ENCODE results near the gene KNDC1. TPM values are rescaled to one million over a fixed set of nuclear protein-coding genes. Genes with fewer than 3 reads are reported as not detected.

The KNDC1 gene
- total RNA-seq, 2 experiments from 2014 or later, result 0.32 TPM; not detected in 1

- Mint-ChIP-seq H3K4me3 (no peak overlapping the region), H3K27me3 (no peaks in the 10 kb centered on the region), H3K4me1 (peaks cover 9% of the 10 kb centered on the region), H3K36me3 (peaks cover 4% of the 10 kb centered on the region), H3K27ac (no peak overlapping the region), H3K9me3 (ENCODE audit: low read depth) (no peaks in the 10 kb centered on the region)
- ATAC-seq (no peak), DNase-seq (no peak)
- CTCF ChIA-PET, result interaction anchor here (1.5 kb wide), 1 partner anchor 10 kb away, joined by 4 read pairs; no protein-coding TSS in a partner anchor
Measured at GRCh38 chr10:133272301-133272963, 112.4 kb downstream of the KNDC1 start.

DNA sequence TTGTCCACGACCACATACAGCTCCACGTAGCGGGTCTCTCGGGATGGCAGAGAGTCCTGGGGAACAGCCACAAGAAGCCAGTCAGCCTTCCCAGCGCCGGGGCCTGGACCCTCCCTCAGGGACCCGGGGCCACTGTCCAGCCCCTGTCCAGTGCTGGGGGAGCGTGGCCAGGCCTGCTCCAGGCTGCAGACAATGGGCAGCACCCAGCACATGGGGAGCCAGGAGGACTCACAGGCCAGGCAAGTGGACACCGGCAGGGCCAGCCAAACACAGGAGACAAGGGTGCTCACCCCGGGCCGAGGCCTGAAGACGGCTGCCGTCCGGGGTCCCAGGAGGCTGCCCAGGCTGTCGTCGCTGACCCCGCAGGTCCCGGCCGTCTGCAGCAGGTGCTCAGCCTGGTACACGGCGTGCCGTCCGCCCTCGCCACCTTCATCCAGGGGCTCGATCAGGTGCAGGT lies 113.0 kb downstream of the KNDC1 start:
- no peak overlapping the region for H3K27ac Mint-ChIP-seq
- peaks cover 14% of the 10 kb centered on the region for H3K4me1 Mint-ChIP-seq
- peaks cover 4% of the 10 kb centered on the region for H3K36me3 Mint-ChIP-seq
- no peaks in the 10 kb centered on the region for H3K27me3 Mint-ChIP-seq
- CTCF ChIA-PET, result interaction anchor here (1.5 kb wide), 1 partner anchor 11 kb away, joined by 4 read pairs; no protein-coding TSS in a partner anchor
- H3K9me3 Mint-ChIP-seq (ENCODE audit: low read depth), result no peaks in the 10 kb centered on the region
- no peak for ATAC-seq
- no peak for DNase-seq
- H3K4me3 Mint-ChIP-seq, result no peak overlapping the region

DNA sequence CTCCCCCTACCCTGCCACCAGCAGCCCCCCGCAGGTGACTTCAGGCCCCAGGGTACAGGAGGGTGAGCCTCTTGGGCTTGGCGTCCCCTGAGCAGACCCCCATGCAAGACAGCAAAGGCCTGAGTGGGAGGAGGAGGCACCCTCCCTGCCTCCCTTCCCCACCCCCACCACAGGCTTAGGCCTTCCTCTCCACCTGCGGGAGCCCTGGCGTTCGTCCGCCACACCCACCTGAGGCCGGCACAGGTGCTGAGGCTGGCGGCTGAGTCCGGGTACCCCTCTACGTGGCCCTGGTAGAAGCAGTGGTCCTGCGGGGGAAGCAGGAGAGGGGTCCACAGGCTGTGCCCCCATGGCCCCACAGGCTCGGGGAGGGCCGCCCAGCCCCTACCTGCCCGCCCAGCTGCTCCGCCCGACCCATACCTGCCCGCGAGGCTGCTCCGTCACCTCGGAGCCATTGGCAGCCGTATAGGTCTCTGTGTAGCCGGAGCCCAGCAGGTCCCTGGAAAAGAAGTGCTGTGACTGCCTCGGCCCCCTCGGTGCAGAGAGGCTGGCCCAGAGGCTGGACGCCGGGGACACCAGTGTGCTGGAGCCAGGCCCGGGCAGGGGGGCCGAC lies 113.6 kb downstream of the KNDC1 start:
- Mint-ChIP-seq H3K36me3 (peaks cover 4% of the 10 kb centered on the region), H3K4me3 (no peak overlapping the region), H3K27ac (no peak overlapping the region), H3K27me3 (no peaks in the 10 kb centered on the region), H3K4me1 (peaks cover 21% of the 10 kb centered on the region), H3K9me3 (ENCODE audit: low read depth) (no peaks in the 10 kb centered on the region)
- DNase-seq, result no peak
- CTCF ChIA-PET, result interaction anchor here (3.3 kb wide), 1 partner anchor 15 kb away, joined by 41 read pairs; no protein-coding TSS in a partner anchor
- no peak for ATAC-seq

DNA sequence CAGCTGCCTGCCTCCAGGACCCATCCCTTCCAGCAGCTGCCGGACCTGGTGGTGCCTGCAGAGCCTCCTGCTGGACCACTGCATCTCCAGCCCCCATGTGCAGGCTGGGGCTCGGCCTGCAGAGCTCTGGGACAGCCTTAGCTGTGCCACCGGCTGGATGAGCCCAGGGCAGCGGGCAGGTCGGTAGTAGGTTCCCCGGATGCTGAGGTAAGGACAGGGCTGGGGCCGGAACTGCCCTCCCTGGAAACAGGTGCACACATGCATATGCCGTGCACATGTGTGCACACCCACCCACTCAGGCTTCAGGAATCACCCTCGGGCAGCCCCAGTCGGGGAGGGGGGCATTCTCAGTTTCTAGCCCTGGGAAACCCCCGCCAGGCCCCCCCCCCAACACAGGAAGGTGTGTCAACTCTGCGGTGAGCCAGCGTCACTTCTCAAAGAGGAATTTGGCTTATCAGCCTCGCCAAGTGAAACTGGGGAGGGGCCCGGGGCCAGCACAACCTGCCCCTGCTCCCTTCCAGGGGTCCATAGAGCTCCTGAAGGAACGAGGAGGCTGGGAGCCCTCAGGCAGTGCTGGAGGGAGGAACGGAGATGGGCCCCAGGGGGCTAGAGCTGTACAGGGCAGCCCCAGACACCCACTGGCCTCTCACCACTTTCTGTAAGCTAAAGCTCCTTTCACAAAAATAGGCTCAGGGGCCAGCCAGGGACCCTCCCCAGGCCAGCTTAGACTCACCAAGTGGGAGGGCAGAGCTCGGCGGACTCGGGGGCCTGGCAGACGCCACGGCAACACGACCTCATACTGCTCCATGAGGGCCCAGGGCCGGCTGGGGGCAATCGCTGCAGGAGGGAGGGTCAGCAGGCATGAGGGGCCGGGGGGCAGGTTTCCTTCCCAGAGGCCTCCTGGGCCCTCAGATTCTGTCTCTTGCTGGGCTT lies 115.0 kb downstream of the KNDC1 start:
- CTCF ChIA-PET, result interaction anchor here (0.9 to 3.3 kb wide), 6 partner anchors 10 to 83 kb away, joined by 3 to 41 read pairs (median 10); partner anchors contain the start of gene FUOM
- H3K9me3 Mint-ChIP-seq (ENCODE audit: low read depth), result no peaks in the 10 kb centered on the region
- ATAC-seq, result peak; percentile 43
- peaks cover 4% of the 10 kb centered on the region for H3K36me3 Mint-ChIP-seq
- peak overlapping the region; percentile 86 for H3K27ac Mint-ChIP-seq
- H3K4me3 Mint-ChIP-seq, result peak overlapping the region; percentile 90
- DNase-seq, result peak; percentile 83
- no peaks in the 10 kb centered on the region for H3K27me3 Mint-ChIP-seq
- H3K4me1 Mint-ChIP-seq, result peaks cover 34% of the 10 kb centered on the region

GRCh38 chr10:133275684-133276092 lies 115.7 kb downstream of the KNDC1 start:
- ATAC-seq (peak; percentile 41), DNase-seq (peak; percentile 75)
- Mint-ChIP-seq H3K4me3 (peak overlapping the region; percentile 90), H3K27me3 (no peaks in the 10 kb centered on the region), H3K36me3 (peaks cover 4% of the 10 kb centered on the region), H3K4me1 (peaks cover 36% of the 10 kb centered on the region), H3K27ac (peak overlapping the region; percentile 86), H3K9me3 (ENCODE audit: low read depth) (no peaks in the 10 kb centered on the region)
- CTCF ChIA-PET, result interaction anchor here (0.7 to 3.3 kb wide), 9 partner anchors 11 to 82 kb away, joined by 3 to 41 read pairs (median 6); partner anchors contain the start of gene FUOM

Small RNA genes lying within 50 kb of the gene (microRNA-seq; reads per million reads assigned to microRNA genes)
- not detected for gene MIR202

Other genes starting within 250 kb of the KNDC1 start
- not detected for gene CFAP46, start 217.6 kb upstream of the KNDC1 start, total RNA-seq
- not detected for gene ADGRA1, start 72.3 kb upstream of the KNDC1 start, total RNA-seq
- gene UTF1, start 70.0 kb downstream of the KNDC1 start, total RNA-seq, result not detected
- gene VENTX, start 77.6 kb downstream of the KNDC1 start, total RNA-seq, result under 1 TPM in 1 of 2 experiments, not detected in 1; 0.12 TPM
- 100 to 1,000 TPM; 142 to 173 TPM for gene ADAM8, start 116.6 kb downstream of the KNDC1 start, total RNA-seq
- 10 to 100 TPM; 60.4 to 64.7 TPM for gene TUBGCP2, start 148.7 kb downstream of the KNDC1 start, total RNA-seq
- gene ZNF511, start 148.7 kb downstream of the KNDC1 start, total RNA-seq, result 10 to 100 TPM; 50.7 to 60.1 TPM
- not detected for gene CALY, start 176.7 kb downstream of the KNDC1 start, total RNA-seq
- not detected for gene PRAP1, start 187.2 kb downstream of the KNDC1 start, total RNA-seq
- 10 to 100 TPM in 1 of 2 experiments, 1 to 10 TPM in 1; 9.1 to 13.1 TPM for gene FUOM, start 197.8 kb downstream of the KNDC1 start, total RNA-seq
- 10 to 100 TPM; 34.0 to 50.2 TPM for gene ECHS1, start 213.1 kb downstream of the KNDC1 start, total RNA-seq
- gene PAOX, start 219.0 kb downstream of the KNDC1 start, total RNA-seq, result 1 to 10 TPM; 5.6 to 6.0 TPM
- gene MTG1, start 233.9 kb downstream of the KNDC1 start, total RNA-seq, result 10 to 100 TPM; 56.0 to 64.9 TPM

Data from activated CD8-positive, alpha-beta memory T cell treated with anti-CD3 and anti-CD28 coated beads, Interleukin-2, amount 10 ng/mL, durations not matched to agents 7 days and 5 days (primary cell).